ENCODE data around the gene TNRC18. TPM values are rescaled to one million over a fixed set of nuclear protein-coding genes. Genes with fewer than 3 reads are reported as not detected.

The TNRC18 gene
- polyA plus RNA-seq, 1 donor from 2014 or later: 23.6 TPM

- Histone ChIP-seq H3K79me2 (replicated peaks; ENCODE audit: insufficient read depth, low read length) (peaks cover 80% of the 10 kb centered on the region), H2AFZ (ENCODE audit: low read depth, low read length) (no peak overlapping the region), H3K36me3 (ENCODE audit: insufficient read depth, low read length) (peaks cover 6% of the 10 kb centered on the region), H3K27me3 (ENCODE audit: insufficient read depth, low read depth, low read length) (no peaks in the 10 kb centered on the region), H3K9me3 (ENCODE audit: low read length) (no peaks in the 10 kb centered on the region), H3F3A (ENCODE audit: insufficient read depth, low read length, poor library complexity, severe bottlenecking) (no peaks in the 10 kb centered on the region), H3K4me3 (ENCODE audit: low read length) (no peak overlapping the region), H3K9me2 (ENCODE audit: insufficient read depth, low read length) (no peaks in the 10 kb centered on the region), H3K27ac (ENCODE audit: low read length) (no peak overlapping the region), H3K9ac (ENCODE audit: low read length) (no peak overlapping the region), H4K20me1 (ENCODE audit: insufficient read depth) (no peaks in the 10 kb centered on the region), H3K4me2 (ENCODE audit: low read length) (no peak overlapping the region)
- TF ChIP-seq SMC3 (conservative IDR thresholded peaks at IDR 0.05; ENCODE audit: poor library complexity): no peak
- no peak for TF ChIP-seq MXI1 (conservative IDR thresholded peaks at IDR 0.05; ENCODE audit: poor library complexity, severe bottlenecking)
- TF ChIP-seq RAD21 (conservative IDR thresholded peaks at IDR 0.05): no peak
Observed at GRCh38 chr7:5379546-5379945, 44.1 kb downstream of the TNRC18 start.

GRCh38 chr7:5377816-5378215 lies 45.8 kb downstream of the TNRC18 start:
- Histone ChIP-seq H3K4me3 (ENCODE audit: low read length) (no peak overlapping the region), H3K27me3 (ENCODE audit: insufficient read depth, low read depth, low read length) (no peaks in the 10 kb centered on the region), H3K79me2 (replicated peaks; ENCODE audit: insufficient read depth, low read length) (peaks cover 68% of the 10 kb centered on the region), H3K9me2 (ENCODE audit: insufficient read depth, low read length) (no peaks in the 10 kb centered on the region), H4K20me1 (ENCODE audit: insufficient read depth) (no peaks in the 10 kb centered on the region), H3K27ac (ENCODE audit: low read length) (no peak overlapping the region), H3F3A (ENCODE audit: insufficient read depth, low read length, poor library complexity, severe bottlenecking) (no peaks in the 10 kb centered on the region), H2AFZ (ENCODE audit: low read depth, low read length) (no peak overlapping the region), H3K9me3 (ENCODE audit: low read length) (no peaks in the 10 kb centered on the region), H3K9ac (ENCODE audit: low read length) (no peak overlapping the region), H3K4me2 (ENCODE audit: low read length) (no peak overlapping the region), H3K36me3 (ENCODE audit: insufficient read depth, low read length) (peaks cover 6% of the 10 kb centered on the region)
- TF ChIP-seq POLR2AphosphoS5 (IDR thresholded peaks at IDR 0.05) (no peak), EP300 (conservative IDR thresholded peaks at IDR 0.05; ENCODE audit: poor library complexity, severe bottlenecking) (no peak), REST (IDR thresholded peaks at IDR 0.05; ENCODE audit: borderline replicate concordance) (no peak)

- peaks cover 64% of the 10 kb centered on the region for H3K79me2 ChIP-seq (replicated peaks; ENCODE audit: insufficient read depth, low read length)
- H3K36me3 ChIP-seq (ENCODE audit: insufficient read depth, low read length): peaks cover 6% of the 10 kb centered on the region
Observed at GRCh38 chr7:5377279-5377678, 46.4 kb downstream of the TNRC18 start.

GRCh38 chr7:5375925-5376324 lies 47.7 kb downstream of the TNRC18 start:
- H3K9me2 ChIP-seq (ENCODE audit: insufficient read depth, low read length): no peaks in the 10 kb centered on the region
- H2AFZ ChIP-seq (ENCODE audit: low read depth, low read length): no peak overlapping the region
- no peaks in the 10 kb centered on the region for H3F3A ChIP-seq (ENCODE audit: insufficient read depth, low read length, poor library complexity, severe bottlenecking)
- no peaks in the 10 kb centered on the region for H3K9me3 ChIP-seq (ENCODE audit: low read length)
- H3K4me3 ChIP-seq (ENCODE audit: low read length): no peak overlapping the region
- H4K20me1 ChIP-seq (ENCODE audit: insufficient read depth): no peaks in the 10 kb centered on the region
- H3K36me3 ChIP-seq (ENCODE audit: insufficient read depth, low read length): peaks cover 6% of the 10 kb centered on the region
- no peak overlapping the region for H3K27ac ChIP-seq (ENCODE audit: low read length)
- H3K27me3 ChIP-seq (ENCODE audit: insufficient read depth, low read depth, low read length): no peaks in the 10 kb centered on the region
- H3K9ac ChIP-seq (ENCODE audit: low read length): no peak overlapping the region
- peaks cover 59% of the 10 kb centered on the region for H3K79me2 ChIP-seq (replicated peaks; ENCODE audit: insufficient read depth, low read length)
- TF ChIP-seq EZH2 (IDR thresholded peaks at IDR 0.05; ENCODE audit: borderline replicate concordance, insufficient read depth, low read length, poor library complexity, severe bottlenecking) (no peak), REST (IDR thresholded peaks at IDR 0.05; ENCODE audit: borderline replicate concordance) (no peak), EP300 (conservative IDR thresholded peaks at IDR 0.05; ENCODE audit: poor library complexity, severe bottlenecking) (no peak), POLR2AphosphoS5 (IDR thresholded peaks at IDR 0.05) (no peak), MXI1 (conservative IDR thresholded peaks at IDR 0.05; ENCODE audit: poor library complexity, severe bottlenecking) (no peak), SMC3 (conservative IDR thresholded peaks at IDR 0.05; ENCODE audit: poor library complexity) (no peak), CTCF (IDR thresholded peaks at IDR 0.05; ENCODE audit: poor library complexity, severe bottlenecking) (no peak), RAD21 (conservative IDR thresholded peaks at IDR 0.05) (no peak), TAF1 (IDR thresholded peaks at IDR 0.05; ENCODE audit: low read depth) (no peak)
- no peak overlapping the region for H3K4me2 ChIP-seq (ENCODE audit: low read length)

More at GRCh38 chr7:5377279-5377678, 46.4 kb downstream of the TNRC18 start:
- no peak overlapping the region for H2AFZ ChIP-seq (ENCODE audit: low read depth, low read length)
- H3K9me2 ChIP-seq (ENCODE audit: insufficient read depth, low read length): no peaks in the 10 kb centered on the region
- no peak overlapping the region for H3K9ac ChIP-seq (ENCODE audit: low read length)
- TF ChIP-seq EZH2 (IDR thresholded peaks at IDR 0.05; ENCODE audit: borderline replicate concordance, insufficient read depth, low read length, poor library complexity, severe bottlenecking): no peak
- no peaks in the 10 kb centered on the region for H3K9me3 ChIP-seq (ENCODE audit: low read length)
- no peak overlapping the region for H3K4me2 ChIP-seq (ENCODE audit: low read length)
- H3K4me3 ChIP-seq (ENCODE audit: low read length): no peak overlapping the region
- H3F3A ChIP-seq (ENCODE audit: insufficient read depth, low read length, poor library complexity, severe bottlenecking): no peaks in the 10 kb centered on the region
- H4K20me1 ChIP-seq (ENCODE audit: insufficient read depth): no peaks in the 10 kb centered on the region
- no peaks in the 10 kb centered on the region for H3K27me3 ChIP-seq (ENCODE audit: insufficient read depth, low read depth, low read length)
- H3K27ac ChIP-seq (ENCODE audit: low read length): no peak overlapping the region
